Natural killer cell (primary cell): ENCODE data around the gene CCDC78. TPM values are rescaled to one million over a fixed set of nuclear protein-coding genes. Genes with fewer than 3 reads are reported as not detected.

Source experiments
- ATAC-seq, 3 donors: fragments of 150-1000 bp in 2 of 3; fragments of 200-7000 bp in 1 of 3; cut with Tn5 transposase; 1 replicate in 1 of 3; 2 replicates in 2 of 3; pipeline ENCODE4 v1.10.0; 2021; ENCODE audit warnings: mild to moderate bottlenecking in 2 of 3, moderate library complexity in 2 of 3
- DNase-seq, 2 donors: peaks; one replicate each; pipeline versions ENCODE4 v3.0.0 to v3.0.0-alpha.2; 2013 to 2021; ENCODE audit warnings: mixed read lengths in 1 of 2
- H3K27ac ChIP-seq: one replicate; pipeline ENCODE4 v1.5.1; 2013; ENCODE audit warnings: mild to moderate bottlenecking, low read length
- H3K27me3 ChIP-seq: one replicate; pipeline ENCODE4 v1.6.1; 2013; ENCODE audit warnings: low read length; ENCODE audit not compliant: control insufficient read depth, insufficient read depth
- H3K36me3 ChIP-seq: one replicate; pipeline ENCODE4 v1.6.1; 2013; ENCODE audit warnings: low read length; ENCODE audit not compliant: control insufficient read depth, insufficient read depth
- H3K4me1 ChIP-seq: one replicate; pipeline ENCODE4 v1.6.1; 2013; ENCODE audit warnings: low read length; ENCODE audit not compliant: control insufficient read depth, insufficient read depth
- H3K4me3 ChIP-seq: one replicate; pipeline ENCODE4 v1.5.1; 2013; ENCODE audit warnings: low read length
- H3K9me3 ChIP-seq: one replicate; pipeline ENCODE4 v1.6.1; 2013; ENCODE audit warnings: low read length; ENCODE audit not compliant: control insufficient read depth, insufficient read depth
- H3K27ac Mint-ChIP-seq, 2 donors: one replicate each; pipeline ENCODE4 v1.8.0; 2022; ENCODE audit warnings: mild to moderate bottlenecking in 2 of 2, mixed read lengths in 2 of 2, moderate library complexity in 1 of 2
- H3K27me3 Mint-ChIP-seq, 2 donors: one replicate each; pipeline ENCODE4 v1.8.0; 2022; ENCODE audit warnings: low read depth in 2 of 2, mixed read lengths in 2 of 2
- H3K36me3 Mint-ChIP-seq: one replicate; pipeline ENCODE4 v1.8.0; 2022; ENCODE audit warnings: mixed read lengths
- H3K4me1 Mint-ChIP-seq, 2 donors: one replicate each; pipeline ENCODE4 v1.8.0; 2022; ENCODE audit warnings: mixed read lengths in 2 of 2
- H3K4me3 Mint-ChIP-seq: one replicate; pipeline ENCODE4 v1.8.0; 2022; ENCODE audit warnings: mild to moderate bottlenecking, moderate library complexity, mixed read lengths
- H3K9me3 Mint-ChIP-seq, 2 donors: one replicate each; pipeline ENCODE4 v1.8.0; 2022; ENCODE audit warnings: mixed read lengths in 2 of 2
- WGBS: methylation state at CpG from one replicate; pipeline ENCODE4 v1.1.7; 2013; ENCODE audit warnings: missing lambda C conversion rate; ENCODE audit not compliant: insufficient coverage; 5-methylcytosine and 5-hydroxymethylcytosine counted together
- intact Hi-C: fragments of 100-400 bp; cut with micrococcal nuclease; formaldehyde crosslinking; loops from one replicate; pipeline ENCODE4 v1.14.2; 2022
- total RNA-seq, 4 donors: library from RNA; stranded (reverse); fragments of 120-200 nt in 1 of 4; gene quantifications; one replicate each; pipeline versions ENCODE4 v1.2.3 to v1.2.4, GENCODE V29; 2013 to 2022
- TF ChIP-seq, protein P1 (sequence below): fragments of 200-600 bp; IDR thresholded peaks from one replicate; pipeline ENCODE4 v1.8.0; 2022; ENCODE audit warnings: antibody characterized with exemption

Gene CCDC78
- total RNA-seq, 3 donors from 2014 or later (not counting 1 experiment from before 2014, with no cell fraction given): 6.2 to 10.0 (median 7.7) TPM

DNA sequence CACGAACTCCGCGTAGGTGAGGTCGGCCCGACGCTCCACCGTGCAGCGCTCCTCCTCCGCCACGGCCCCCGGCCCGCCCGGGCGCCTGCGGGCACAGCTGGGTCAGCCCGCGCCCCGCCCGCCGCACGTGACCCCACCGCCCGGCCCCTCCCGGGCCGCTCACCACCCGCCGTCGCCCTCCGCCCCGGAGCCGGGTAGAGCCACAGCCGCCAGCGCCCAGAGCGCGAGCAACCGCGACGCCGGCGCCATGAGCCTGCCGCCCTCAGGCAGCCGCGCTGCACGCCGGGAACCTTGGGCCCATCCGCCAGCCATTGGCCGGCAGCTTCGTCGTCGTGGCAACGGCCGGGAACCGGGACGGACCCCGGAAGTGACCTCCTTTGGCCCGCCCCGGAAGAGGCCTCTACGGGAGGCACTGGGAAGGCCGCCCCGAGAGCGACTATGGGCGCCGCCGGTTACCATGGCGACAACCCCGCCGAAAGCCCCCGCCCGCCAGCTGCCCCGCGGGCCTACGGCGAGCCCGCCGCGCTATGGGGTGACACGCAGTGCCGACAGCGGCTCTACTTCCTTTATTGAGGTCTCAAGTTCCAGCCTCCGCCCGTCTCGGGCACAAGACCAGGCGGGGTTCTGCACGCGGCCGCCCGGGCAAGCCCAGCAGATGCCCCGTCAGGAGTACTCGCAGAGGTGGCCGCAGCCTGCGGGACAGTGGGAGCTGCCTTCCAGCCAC is 42.0 kb downstream of the CCDC78 start, which contains the start of gene JMJD8:
JMJD8 (minus strand) TSS at position 264 of the 724 bp plus-strand sequence; CDS start at position 249, 15 bp downstream.
- H3K4me3 ChIP-seq: peak within 1 kb of the TSS; percentile 54
- 2% methylated on average over 91 of the region's 91 CpGs for WGBS
- intact Hi-C loops: no loop called here
- DNase-seq: peak; percentile 94 to 97
- peak within 1 kb of the TSS; percentile 83 for H3K4me3 Mint-ChIP-seq
- no peaks in the 10 kb centered on the region for H3K27me3 ChIP-seq
- no peaks in the 10 kb centered on the region for H3K36me3 Mint-ChIP-seq
- ATAC-seq: peak; percentile 60 to 77 (median 74)
- H3K9me3 Mint-ChIP-seq: no peaks in the 10 kb centered on the region
- H3K4me1 Mint-ChIP-seq: peaks cover 0 to 31% of the 10 kb centered on the region in 2 donors
- peaks cover 60% of the 10 kb centered on the region for H3K4me1 ChIP-seq
- peak within 1 kb of the TSS; percentile 82 for H3K27ac ChIP-seq
- H3K27me3 Mint-ChIP-seq: no peaks in the 10 kb centered on the region
- H3K27ac Mint-ChIP-seq: peak within 1 kb of the TSS; percentile 78 to 85
- H3K36me3 ChIP-seq: peaks cover 21% of the 10 kb centered on the region
- TF ChIP-seq, protein P1, sequence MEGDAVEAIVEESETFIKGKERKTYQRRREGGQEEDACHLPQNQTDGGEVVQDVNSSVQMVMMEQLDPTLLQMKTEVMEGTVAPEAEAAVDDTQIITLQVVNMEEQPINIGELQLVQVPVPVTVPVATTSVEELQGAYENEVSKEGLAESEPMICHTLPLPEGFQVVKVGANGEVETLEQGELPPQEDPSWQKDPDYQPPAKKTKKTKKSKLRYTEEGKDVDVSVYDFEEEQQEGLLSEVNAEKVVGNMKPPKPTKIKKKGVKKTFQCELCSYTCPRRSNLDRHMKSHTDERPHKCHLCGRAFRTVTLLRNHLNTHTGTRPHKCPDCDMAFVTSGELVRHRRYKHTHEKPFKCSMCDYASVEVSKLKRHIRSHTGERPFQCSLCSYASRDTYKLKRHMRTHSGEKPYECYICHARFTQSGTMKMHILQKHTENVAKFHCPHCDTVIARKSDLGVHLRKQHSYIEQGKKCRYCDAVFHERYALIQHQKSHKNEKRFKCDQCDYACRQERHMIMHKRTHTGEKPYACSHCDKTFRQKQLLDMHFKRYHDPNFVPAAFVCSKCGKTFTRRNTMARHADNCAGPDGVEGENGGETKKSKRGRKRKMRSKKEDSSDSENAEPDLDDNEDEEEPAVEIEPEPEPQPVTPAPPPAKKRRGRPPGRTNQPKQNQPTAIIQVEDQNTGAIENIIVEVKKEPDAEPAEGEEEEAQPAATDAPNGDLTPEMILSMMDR: no peak
- H3K9me3 ChIP-seq: no peaks in the 10 kb centered on the region

DNA sequence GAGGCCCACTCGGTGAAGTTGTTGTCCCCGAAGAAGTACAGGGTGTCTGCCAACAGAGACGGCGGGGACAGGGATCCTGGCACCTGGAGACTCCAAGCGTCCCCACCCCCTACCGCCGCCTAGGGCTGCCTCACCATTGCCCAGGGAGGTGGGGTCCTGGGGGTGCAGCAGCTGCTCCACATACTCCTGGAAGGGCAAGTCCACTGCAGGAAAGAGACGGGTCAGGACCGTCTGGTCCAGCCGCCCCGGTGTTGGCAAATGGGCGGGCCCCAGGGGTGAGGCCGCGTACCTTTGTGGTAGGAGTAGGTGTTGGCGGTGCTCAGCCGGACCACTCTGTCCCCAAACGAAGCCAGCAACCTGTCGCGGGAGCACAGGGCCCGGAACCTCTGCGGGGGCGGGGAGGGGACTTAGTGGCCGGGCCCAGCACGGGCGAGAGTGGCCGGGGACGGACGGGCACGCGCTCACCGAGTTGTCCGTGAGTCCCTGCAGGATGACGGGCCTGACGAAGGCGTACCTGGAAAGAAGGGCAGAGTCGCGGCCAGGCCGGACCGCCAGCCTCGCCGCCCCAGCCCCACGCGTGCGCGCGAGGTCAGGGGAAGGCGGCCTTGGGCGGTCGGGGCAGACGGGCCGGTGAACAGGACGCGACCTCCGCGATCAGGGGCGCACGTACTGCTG is 42.7 kb downstream of the CCDC78 start:
- Mint-ChIP-seq H3K4me1 (peaks cover 0 to 35% of the 10 kb centered on the region in 2 donors), H3K36me3 (no peaks in the 10 kb centered on the region), H3K9me3 (no peaks in the 10 kb centered on the region), H3K27me3 (no peaks in the 10 kb centered on the region), H3K27ac (peak overlapping the region; percentile 11 to 85), H3K4me3 (peak overlapping the region; percentile 70)
- 29% methylated on average over 57 of the region's 57 CpGs for WGBS
- TF ChIP-seq, protein P1: no peak
- DNase-seq (no peak), ATAC-seq (no peak)
- intact Hi-C loops: no loop called here
- Histone ChIP-seq H3K4me1 (peaks cover 60% of the 10 kb centered on the region), H3K27ac (peak overlapping the region; percentile 35), H3K36me3 (peaks cover 21% of the 10 kb centered on the region), H3K9me3 (no peaks in the 10 kb centered on the region), H3K27me3 (no peaks in the 10 kb centered on the region), H3K4me3 (peak overlapping the region; percentile 26)

DNA sequence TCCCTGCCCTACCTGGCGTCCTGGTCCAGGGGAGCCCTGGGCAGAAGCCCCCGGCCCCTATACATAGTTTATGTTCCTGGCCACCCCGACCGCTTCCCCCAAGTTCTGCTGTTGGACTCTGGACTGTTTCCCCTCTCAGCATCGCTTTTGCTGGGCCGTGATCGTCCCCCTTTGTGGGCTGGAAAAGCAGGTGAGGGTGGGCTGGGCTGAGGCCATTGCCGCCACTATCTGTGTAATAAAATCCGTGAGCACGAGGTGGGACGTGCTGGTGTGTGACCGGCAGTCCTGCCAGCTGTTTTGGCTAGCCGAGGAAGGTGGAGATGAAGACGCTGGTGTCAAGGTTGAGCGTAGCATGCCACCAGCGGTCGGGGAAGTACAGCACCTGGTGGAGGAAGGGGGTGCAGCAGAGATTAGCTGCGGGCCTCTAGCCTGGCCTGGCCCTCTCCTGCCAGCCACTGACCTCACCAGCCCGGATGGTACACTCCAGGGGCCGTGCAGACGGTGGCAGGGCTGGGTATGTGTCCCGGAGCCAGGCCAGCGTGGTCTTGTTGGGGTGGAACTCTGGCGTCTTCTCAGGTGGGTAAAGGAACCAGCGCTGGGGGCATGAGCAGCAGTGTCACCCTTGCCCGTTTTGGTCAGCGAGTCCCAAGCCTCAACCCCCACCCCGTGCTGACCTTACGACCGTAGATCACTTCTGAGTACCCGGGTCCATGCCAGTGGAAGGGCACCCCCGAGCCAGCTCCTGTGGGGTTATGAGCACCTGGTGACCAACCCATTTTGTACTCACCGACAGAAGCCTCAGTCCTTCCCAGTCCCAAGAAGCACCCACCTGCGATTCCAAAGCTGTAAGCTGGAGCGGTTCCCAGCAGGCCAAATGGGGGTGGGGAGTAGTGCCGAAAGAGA is 43.5 kb downstream of the CCDC78 start:
- Mint-ChIP-seq H3K36me3 (no peaks in the 10 kb centered on the region), H3K27ac (peak overlapping the region; percentile 11 to 85), H3K27me3 (no peaks in the 10 kb centered on the region), H3K4me1 (peaks cover 0 to 35% of the 10 kb centered on the region in 2 donors), H3K9me3 (no peaks in the 10 kb centered on the region), H3K4me3 (peak overlapping the region; percentile 70)
- TF ChIP-seq, protein P1: no peak
- intact Hi-C loops: no loop called here
- ATAC-seq (no peak), DNase-seq (no peak)
- H3K27me3 ChIP-seq: no peaks in the 10 kb centered on the region
- H3K27ac ChIP-seq: no peak overlapping the region
- peaks cover 60% of the 10 kb centered on the region for H3K4me1 ChIP-seq
- H3K36me3 ChIP-seq: peaks cover 21% of the 10 kb centered on the region
- no peaks in the 10 kb centered on the region for H3K9me3 ChIP-seq
- WGBS: 91% methylated on average over 36 of the region's 36 CpGs
- no peak overlapping the region for H3K4me3 ChIP-seq
